ENCODE results near the gene ZBTB38. TPM values are rescaled to one million over a fixed set of nuclear protein-coding genes. Genes with fewer than 3 reads are reported as not detected.

Gene ZBTB38
- polyA plus RNA-seq, 3 donors = 9.4 to 23.3 (median 18.2) TPM

DNA sequence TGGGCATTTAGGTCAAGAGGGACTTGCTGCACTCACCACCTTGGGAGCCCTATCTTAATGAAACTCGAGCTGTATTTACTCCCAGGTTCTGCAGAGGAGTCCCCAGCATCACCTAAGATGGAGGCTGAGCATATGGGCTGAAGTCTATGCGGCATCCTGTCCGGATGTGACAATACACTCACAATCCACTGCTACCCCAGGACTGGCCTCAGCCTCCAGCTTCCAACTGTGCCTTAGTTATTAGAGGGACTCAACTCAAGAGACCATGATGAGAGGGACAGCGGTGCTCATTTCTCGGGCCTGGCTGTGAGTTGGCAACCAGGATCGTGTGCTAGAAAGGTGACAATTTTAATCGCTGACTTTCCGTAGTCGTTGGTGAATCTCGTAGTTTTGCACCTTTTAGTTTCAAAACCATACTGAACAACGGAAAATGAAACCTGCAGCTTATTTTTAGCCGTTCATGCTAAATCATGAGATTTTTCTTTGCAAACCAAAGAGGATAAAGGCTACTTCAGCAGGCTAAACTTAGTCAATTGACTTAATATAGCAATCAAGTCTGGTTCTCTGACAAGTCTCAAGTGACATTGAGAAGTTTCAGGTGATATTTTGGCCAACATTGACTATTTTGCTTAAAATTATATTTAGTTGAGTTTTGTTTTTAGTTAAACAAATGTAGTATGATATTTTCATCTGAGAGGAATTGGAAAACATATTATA, 11.1 kb downstream of the ZBTB38 start:
- 90 to 91% (median 90%) methylated on average over 12 of the region's 12 CpGs for WGBS, 3 donors
- H3K27ac ChIP-seq (ENCODE audit: low read depth, low read length) = no peak overlapping the region

GRCh38 chr3:141380279-141380678, 12.0 kb downstream of the ZBTB38 start:
- no peak overlapping the region for H3K27ac ChIP-seq (ENCODE audit: low read depth, low read length)
- WGBS, 3 donors = 80 to 86% (median 86%) methylated on average over 2 of the region's 2 CpGs

DNA sequence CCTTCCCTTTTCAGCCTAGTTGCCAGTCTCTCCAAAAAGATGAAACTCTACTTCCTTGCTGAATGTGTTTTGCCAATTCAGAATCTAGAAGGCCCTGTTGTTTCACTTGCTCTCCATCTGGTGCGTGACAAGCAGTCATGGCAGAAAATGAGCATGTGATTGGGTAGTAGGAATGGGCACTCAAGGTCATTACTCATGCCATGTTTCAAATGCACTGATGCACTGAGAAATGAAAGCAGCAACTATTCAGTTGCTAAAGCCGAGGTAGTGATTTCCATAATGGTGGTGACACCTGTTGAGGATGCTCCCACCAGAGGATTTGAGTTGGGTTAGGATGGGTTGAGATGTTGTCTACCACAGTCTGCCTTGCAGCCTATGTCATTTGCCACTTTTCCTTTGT, 12.7 kb downstream of the ZBTB38 start:
- no peak overlapping the region for H3K27ac ChIP-seq (ENCODE audit: low read depth, low read length)
- WGBS, 3 donors = 95 to 97% (median 96%) methylated on average over 2 of the region's 2 CpGs

GRCh38 chr3:141382571-141382970, 14.3 kb downstream of the ZBTB38 start:
- no peak overlapping the region for H3K27ac ChIP-seq (ENCODE audit: low read depth, low read length)
- 83 to 88% (median 84%) methylated on average over 2 of the region's 2 CpGs for whole genome bisulfite sequencing, 3 donors

GRCh38 chr3:141383555-141384129, 15.3 kb downstream of the ZBTB38 start:
- 42 to 51% (median 51%) methylated on average over 14 of the region's 14 CpGs for WGBS, 3 donors
- no peak overlapping the region for H3K27ac ChIP-seq (ENCODE audit: low read depth, low read length)

GRCh38 chr3:141384157-141384556, 15.9 kb downstream of the ZBTB38 start:
- WGBS, 3 donors = 73 to 84% (median 79%) methylated on average over 4 of the region's 4 CpGs
- H3K27ac ChIP-seq (ENCODE audit: low read depth, low read length) = no peak overlapping the region

GRCh38 chr3:141384575-141384974, 16.3 kb downstream of the ZBTB38 start:
- H3K27ac ChIP-seq (ENCODE audit: low read depth, low read length) = no peak overlapping the region
- WGBS, 3 donors = 93 to 94% (median 93%) methylated on average over 5 of the region's 5 CpGs

- WGBS, 3 donors = 57 to 66% (median 64%) methylated on average over 8 of the region's 8 CpGs
- no peak overlapping the region for H3K27ac ChIP-seq (ENCODE audit: low read depth, low read length)
Observed at GRCh38 chr3:141385406-141386125, 17.3 kb downstream of the ZBTB38 start.

DNA sequence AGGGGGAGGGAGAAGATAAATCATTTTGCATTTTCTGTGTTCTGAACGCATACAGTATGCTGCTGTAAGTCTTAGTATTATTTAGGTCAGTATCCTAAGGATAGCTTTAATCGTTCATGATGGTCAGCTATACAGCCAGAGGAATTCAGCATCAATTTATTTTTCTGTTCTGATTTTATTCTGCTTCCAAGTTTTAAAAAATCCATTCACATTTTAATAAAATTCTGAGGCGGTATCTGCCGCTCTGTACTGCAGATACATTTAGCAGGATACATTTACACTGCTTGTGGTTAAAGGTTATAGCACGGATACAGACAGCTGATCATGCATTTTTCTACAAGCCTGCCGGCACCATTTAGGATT, 17.8 kb downstream of the ZBTB38 start:
- WGBS, 3 donors = 54 to 84% (median 62%) methylated on average over 6 of the region's 6 CpGs
- H3K27ac ChIP-seq (ENCODE audit: low read depth, low read length) = no peak overlapping the region

- no peak overlapping the region for H3K27ac ChIP-seq (ENCODE audit: low read depth, low read length)
- WGBS, 3 donors = 61 to 81% (median 67%) methylated on average over 5 of the region's 5 CpGs
Observed at GRCh38 chr3:141386611-141387111, 18.4 kb downstream of the ZBTB38 start.

GRCh38 chr3:141387516-141387915, 19.2 kb downstream of the ZBTB38 start:
- 85 to 98% (median 87%) methylated on average over 3 of the region's 3 CpGs for WGBS, 3 donors
- no peak overlapping the region for H3K27ac ChIP-seq (ENCODE audit: low read depth, low read length)

DNA sequence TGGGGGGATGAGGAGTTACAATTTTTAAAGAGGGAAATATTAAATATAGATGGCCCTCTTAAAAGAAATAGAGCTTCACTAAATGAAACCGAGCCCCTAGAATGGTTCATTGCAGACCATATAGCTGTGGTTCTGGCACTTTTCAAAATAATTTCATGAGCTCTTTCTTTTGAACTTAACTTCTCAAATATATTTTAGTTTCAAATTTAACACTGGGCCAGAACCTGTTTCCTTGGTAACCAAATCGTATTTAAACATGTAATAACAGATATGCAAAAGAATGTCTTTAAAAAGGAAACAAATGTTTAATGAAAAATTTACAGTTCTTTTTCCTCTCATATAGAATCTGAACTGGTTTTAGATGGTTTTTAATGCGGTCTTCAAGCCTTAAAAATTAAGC, 20.1 kb downstream of the ZBTB38 start:
- 60 to 76% (median 74%) methylated on average over 3 of the region's 3 CpGs for WGBS, 3 donors
- H3K27ac ChIP-seq (ENCODE audit: low read depth, low read length) = no peak overlapping the region

GRCh38 chr3:141388823-141389621, 20.7 kb downstream of the ZBTB38 start:
- 53 to 79% (median 75%) methylated on average over 6 of the region's 6 CpGs for WGBS, 3 donors

GRCh38 chr3:141389703-141390102, 21.4 kb downstream of the ZBTB38 start:
- H3K27ac ChIP-seq (ENCODE audit: low read depth, low read length) = no peak overlapping the region
- 92 to 96% (median 93%) methylated on average over 5 of the region's 5 CpGs for WGBS, 3 donors

More at GRCh38 chr3:141388823-141389621, 20.7 kb downstream of the ZBTB38 start:
- H3K27ac ChIP-seq (ENCODE audit: low read depth, low read length) = no peak overlapping the region

DNA sequence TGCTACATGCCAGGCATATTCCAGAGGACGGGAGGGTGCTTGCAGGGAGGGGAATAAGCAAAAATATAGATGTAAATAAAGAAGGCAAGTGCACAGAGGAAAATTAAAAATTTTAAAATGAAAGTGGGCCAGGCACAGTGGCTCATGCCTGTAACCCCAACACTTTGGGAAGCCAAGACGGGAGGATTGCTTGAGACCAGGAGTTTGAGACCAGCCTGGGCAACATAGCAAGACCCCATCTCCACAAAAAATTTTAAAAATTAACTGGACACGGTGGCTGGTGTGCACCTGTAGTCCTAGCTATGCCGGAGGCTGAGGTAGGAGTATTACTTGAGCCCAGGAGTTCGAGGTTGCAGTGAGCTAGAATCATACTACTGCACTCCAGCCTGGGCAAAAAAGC, 22.4 kb downstream of the ZBTB38 start:
- WGBS, 3 donors = 91 to 98% (median 96%) methylated on average over 5 of the region's 5 CpGs
- H3K27ac ChIP-seq (ENCODE audit: low read depth, low read length) = no peak overlapping the region

- 64 to 90% (median 90%) methylated on average over 4 of the region's 4 CpGs for WGBS, 3 donors
- no peak overlapping the region for H3K27ac ChIP-seq (ENCODE audit: low read depth, low read length)
Observed at GRCh38 chr3:141391298-141391990, 23.1 kb downstream of the ZBTB38 start.

- 39 to 82% (median 80%) methylated on average over 4 of the region's 4 CpGs for WGBS, 3 donors
- H3K27ac ChIP-seq (ENCODE audit: low read depth, low read length) = no peak overlapping the region
Observed at GRCh38 chr3:141391991-141392316, 23.6 kb downstream of the ZBTB38 start.

GRCh38 chr3:141392416-141392815, 24.1 kb downstream of the ZBTB38 start:
- 94 to 95% (median 95%) methylated on average over 5 of the region's 5 CpGs for WGBS, 3 donors
- no peak overlapping the region for H3K27ac ChIP-seq (ENCODE audit: low read depth, low read length)
